ENCODE measurements around the gene PDE6H.

GRCh38 chr12:14946162-14946561 lies 26.7 kb upstream of the PDE6H start:
- TF ChIP-seq POLR2AphosphoS5 (IDR thresholded peaks at IDR 0.05; ENCODE audit: low read depth, low read length): no peak
- TF ChIP-seq POLR2A (IDR thresholded peaks at IDR 0.05; ENCODE audit: low read depth, low read length): no peak
- no peak for TF ChIP-seq TAF1 (IDR thresholded peaks at IDR 0.05; ENCODE audit: low read depth, low read length)
